ENCODE data around the gene GABRG3.

Gene GABRG3

DNA sequence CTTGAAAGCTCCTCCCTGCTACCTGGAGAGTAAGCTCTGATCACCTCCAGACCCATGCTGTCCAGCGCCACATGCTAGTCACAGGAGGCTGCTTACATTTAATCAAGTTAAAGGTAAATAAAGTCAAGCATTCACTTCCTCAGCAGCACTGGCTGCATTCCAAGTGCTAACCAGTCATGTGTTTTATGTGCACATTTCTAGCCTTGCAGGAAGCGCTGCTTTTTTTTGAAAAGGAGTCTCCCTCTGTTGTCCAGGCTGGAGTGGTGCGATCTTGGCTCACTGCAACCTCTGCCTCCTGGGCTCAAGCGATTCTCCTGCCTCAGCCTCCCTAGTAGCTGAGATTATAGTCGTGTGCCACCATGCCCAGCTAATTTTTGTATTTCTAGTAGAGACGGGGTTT is 279.2 kb downstream of the GABRG3 start:
- TF ChIP-seq, protein P1, sequence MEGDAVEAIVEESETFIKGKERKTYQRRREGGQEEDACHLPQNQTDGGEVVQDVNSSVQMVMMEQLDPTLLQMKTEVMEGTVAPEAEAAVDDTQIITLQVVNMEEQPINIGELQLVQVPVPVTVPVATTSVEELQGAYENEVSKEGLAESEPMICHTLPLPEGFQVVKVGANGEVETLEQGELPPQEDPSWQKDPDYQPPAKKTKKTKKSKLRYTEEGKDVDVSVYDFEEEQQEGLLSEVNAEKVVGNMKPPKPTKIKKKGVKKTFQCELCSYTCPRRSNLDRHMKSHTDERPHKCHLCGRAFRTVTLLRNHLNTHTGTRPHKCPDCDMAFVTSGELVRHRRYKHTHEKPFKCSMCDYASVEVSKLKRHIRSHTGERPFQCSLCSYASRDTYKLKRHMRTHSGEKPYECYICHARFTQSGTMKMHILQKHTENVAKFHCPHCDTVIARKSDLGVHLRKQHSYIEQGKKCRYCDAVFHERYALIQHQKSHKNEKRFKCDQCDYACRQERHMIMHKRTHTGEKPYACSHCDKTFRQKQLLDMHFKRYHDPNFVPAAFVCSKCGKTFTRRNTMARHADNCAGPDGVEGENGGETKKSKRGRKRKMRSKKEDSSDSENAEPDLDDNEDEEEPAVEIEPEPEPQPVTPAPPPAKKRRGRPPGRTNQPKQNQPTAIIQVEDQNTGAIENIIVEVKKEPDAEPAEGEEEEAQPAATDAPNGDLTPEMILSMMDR (conservative IDR thresholded peaks at IDR 0.05; ENCODE audit: control insufficient read depth, insufficient read depth, low read depth, low read length), result no peak
- no peak for DNase-seq (ENCODE audit: low read depth)

DNA sequence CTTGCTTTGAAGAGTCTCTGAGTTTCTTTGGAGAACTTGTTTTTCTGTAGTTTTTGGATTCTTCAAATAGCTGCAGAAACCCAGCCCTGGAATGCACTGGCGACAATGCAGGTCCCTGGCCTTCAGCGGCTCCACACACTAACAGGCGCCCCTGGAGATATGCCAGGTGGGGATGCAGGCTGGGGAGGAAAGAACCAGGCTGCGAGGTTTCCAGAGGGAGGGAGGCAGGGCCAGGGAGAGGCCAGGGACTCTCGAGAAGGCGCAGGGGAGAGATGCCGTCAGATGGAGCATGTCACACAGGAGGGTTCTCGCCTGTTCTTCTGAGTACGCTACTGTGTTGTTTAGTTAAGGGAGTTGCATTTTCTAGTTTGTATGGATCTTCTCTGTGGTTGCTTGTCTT is 283.1 kb downstream of the GABRG3 start:
- TF ChIP-seq, protein P1 (conservative IDR thresholded peaks at IDR 0.05; ENCODE audit: control insufficient read depth, insufficient read depth, low read depth, low read length), result no peak
- DNase-seq (ENCODE audit: low read depth), result no peak
- no peak overlapping the region for H3K4me3 ChIP-seq (ENCODE audit: control insufficient read depth, low read depth, low read length)

More for the DNA sequence above, 279.2 kb downstream of the GABRG3 start:
- H3K4me3 ChIP-seq (ENCODE audit: control insufficient read depth, low read depth, low read length), result no peak overlapping the region

DNA sequence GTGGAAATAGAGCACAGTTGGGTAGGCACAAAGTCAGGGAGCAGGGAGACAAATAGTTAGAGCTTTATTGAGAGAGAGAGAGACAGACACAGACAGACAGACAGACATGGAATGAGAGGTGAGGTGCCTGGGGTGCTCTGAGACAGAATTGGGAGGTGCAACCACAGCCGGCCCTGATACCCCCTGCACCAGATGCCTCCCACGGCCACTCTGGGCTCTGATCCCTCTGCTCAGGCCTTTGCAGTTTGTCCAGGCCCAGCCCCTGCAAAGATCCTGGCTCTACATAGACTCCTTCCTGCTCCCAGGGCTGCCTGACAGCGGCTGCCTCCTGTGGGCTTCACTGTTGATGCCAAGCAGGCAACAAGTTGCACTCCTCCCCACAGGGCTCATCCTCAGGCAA is 283.8 kb downstream of the GABRG3 start:
- H3K4me3 ChIP-seq (ENCODE audit: control insufficient read depth, low read depth, low read length), result no peak overlapping the region
- TF ChIP-seq, protein P1 (conservative IDR thresholded peaks at IDR 0.05; ENCODE audit: control insufficient read depth, insufficient read depth, low read depth, low read length), result no peak
- no peak for DNase-seq (ENCODE audit: low read depth)

DNA sequence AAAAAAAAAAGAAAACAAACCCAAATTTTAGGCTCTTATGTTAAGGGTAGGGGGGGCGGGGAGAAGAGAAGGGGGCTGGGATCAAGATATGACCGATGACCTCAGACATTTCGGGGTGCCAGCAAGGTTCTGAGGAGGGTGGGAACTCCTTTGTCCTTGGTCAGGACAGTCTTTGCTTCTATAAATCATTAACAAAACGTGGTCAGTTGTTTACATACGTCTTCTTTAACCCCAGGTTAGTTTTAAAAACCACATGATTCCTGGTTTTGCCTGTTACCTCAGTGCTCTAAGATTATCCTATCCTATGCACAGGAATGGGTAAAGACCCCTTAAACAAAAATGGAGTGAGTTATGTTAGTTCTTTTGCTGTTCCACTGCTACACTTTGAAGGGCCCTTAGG is 285.5 kb downstream of the GABRG3 start:
- DNase-seq (ENCODE audit: low read depth), result no peak
- TF ChIP-seq, protein P1 (conservative IDR thresholded peaks at IDR 0.05; ENCODE audit: control insufficient read depth, insufficient read depth, low read depth, low read length), result no peak
- no peak overlapping the region for H3K4me3 ChIP-seq (ENCODE audit: control insufficient read depth, low read depth, low read length)

DNA sequence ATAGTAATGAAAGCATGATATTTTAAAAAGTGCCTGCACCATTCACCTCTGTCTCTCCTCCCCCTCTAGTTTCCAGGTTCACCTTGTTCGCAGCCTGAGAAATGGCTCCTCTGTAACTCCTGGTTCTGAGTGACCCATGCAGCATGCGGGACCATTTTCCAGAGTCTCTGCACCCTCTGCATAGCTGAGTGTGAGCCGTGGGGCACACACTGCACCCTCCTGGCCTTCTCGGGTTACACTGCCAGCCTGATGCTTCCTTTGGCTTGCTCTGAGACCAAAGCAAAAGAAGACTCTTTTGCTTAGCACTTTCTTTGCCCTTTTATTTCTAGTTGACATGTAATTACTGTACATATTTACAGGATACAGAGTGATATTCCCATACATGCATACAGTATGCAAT is 287.3 kb downstream of the GABRG3 start:
- DNase-seq (ENCODE audit: low read depth), result no peak
- TF ChIP-seq, protein P1 (conservative IDR thresholded peaks at IDR 0.05; ENCODE audit: control insufficient read depth, insufficient read depth, low read depth, low read length), result no peak

DNA sequence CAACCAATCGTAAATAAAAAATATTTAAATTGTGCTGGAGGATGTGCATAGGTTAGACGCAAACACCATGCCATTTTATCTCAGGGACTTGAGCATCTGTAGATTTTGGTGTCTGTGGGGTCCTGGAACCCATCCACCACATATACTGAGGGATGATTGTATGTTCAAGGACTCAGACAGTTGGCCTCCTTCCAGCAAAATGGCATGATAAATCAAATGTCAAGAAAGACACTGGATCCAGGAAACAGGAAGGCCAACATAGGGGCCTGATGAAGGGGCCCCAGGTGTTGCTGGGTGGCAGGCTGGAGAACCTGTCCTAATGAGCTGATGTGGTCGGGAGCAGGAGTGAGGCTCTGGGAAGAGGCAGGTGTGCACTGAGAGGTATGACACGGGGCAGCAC is 289.5 kb downstream of the GABRG3 start:
- TF ChIP-seq, protein P1 (conservative IDR thresholded peaks at IDR 0.05; ENCODE audit: control insufficient read depth, insufficient read depth, low read depth, low read length), result no peak
- DNase-seq (ENCODE audit: low read depth), result no peak
- no peak overlapping the region for H3K4me3 ChIP-seq (ENCODE audit: control insufficient read depth, low read depth, low read length)

More for the DNA sequence above, 287.3 kb downstream of the GABRG3 start:
- no peak overlapping the region for H3K4me3 ChIP-seq (ENCODE audit: control insufficient read depth, low read depth, low read length)

DNA sequence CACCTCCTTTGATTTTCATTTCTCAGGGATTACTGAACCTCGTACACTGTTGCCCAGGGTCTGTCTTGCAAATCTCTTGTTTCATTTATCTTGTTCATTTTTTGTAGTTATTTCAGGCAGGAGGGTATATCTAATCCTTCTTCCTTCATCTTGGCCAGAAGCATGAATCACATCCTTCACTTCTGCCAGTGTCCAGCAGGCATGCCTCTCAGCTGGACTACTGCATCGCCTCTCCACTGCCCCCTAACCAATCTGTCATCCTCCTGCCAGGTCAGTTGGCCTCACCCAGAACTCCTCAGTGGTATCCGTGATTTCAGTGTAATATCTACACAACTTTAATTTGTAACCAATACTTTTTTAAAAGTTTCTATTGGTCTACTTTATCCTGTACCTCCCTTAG is 297.9 kb downstream of the GABRG3 start:
- DNase-seq (ENCODE audit: low read depth), result no peak
- TF ChIP-seq, protein P1 (conservative IDR thresholded peaks at IDR 0.05; ENCODE audit: control insufficient read depth, insufficient read depth, low read depth, low read length), result no peak
- H3K4me3 ChIP-seq (ENCODE audit: control insufficient read depth, low read depth, low read length), result no peak overlapping the region
